HEK293 (cell line): ENCODE measurements around the gene TPP1.
A peak's percentile ranks its signal among the peaks of the same experiment; 100 is the strongest.

Source experiments
- CTCF ChIA-PET: fragments of 350-600 bp; formaldehyde crosslinking; extraction: SDS; loops from one replicate; lab custom pipeline; 2021; ENCODE audit warnings: antibody characterized with exemption; lab: Yijun Ruan, JAX
- POLR2A ChIA-PET: fragments of 300-600 bp; formaldehyde crosslinking; extraction: SDS; loops from one replicate; lab custom pipeline; 2020; ENCODE audit warnings: antibody characterized with exemption, inconsistent platforms; lab: Yijun Ruan, JAX
- H3K27ac ChIP-seq: fragments of 200-500 bp; sonication (Bioruptor generic); 2 replicates; pipeline ENCODE4 v1.5.1; 2014; ENCODE audit warnings: low read depth, low read length, control low read depth, inconsistent platforms; ENCODE audit errors: extremely low read depth
- H3K36me3 ChIP-seq, 2 experiments: fragments of 200-500 bp in 1 of 2; sonication (Bioruptor generic) in 1 of 2; 1 replicate in 1 of 2; 2 replicates in 1 of 2; pipeline ENCODE4 v1.5.1; 2014 to 2017; ENCODE audit warnings: inconsistent platforms in 2 of 2, low read length in 2 of 2; ENCODE audit not compliant: control insufficient read depth in 2 of 2, insufficient read depth in 1 of 2
- H3K4me1 ChIP-seq: fragments of 200-500 bp; sonication (Bioruptor generic); 2 replicates; pipeline ENCODE4 v1.5.1; 2014; ENCODE audit warnings: mild to moderate bottlenecking, low read length, inconsistent platforms; ENCODE audit not compliant: control insufficient read depth, insufficient read depth
- H3K4me3 ChIP-seq: 2 replicates; pipeline ENCODE4 v1.5.1; 2011; ENCODE audit warnings: low read depth, mild to moderate bottlenecking, control low read depth, low read length, moderate library complexity
- H3K9me3 ChIP-seq: fragments of 200-500 bp; sonication (Bioruptor generic); 2 replicates; pipeline ENCODE4 v1.5.1; 2014; ENCODE audit warnings: low read depth, low read length, inconsistent platforms; ENCODE audit not compliant: control insufficient read depth, insufficient read depth
- HOXA7 ChIP-seq: sonication (generic); formaldehyde crosslinking; IDR thresholded peaks from 2 replicates; pipeline ENCODE4 v1.8.1; 2022; ENCODE audit warnings: missing genetic modification reagents, borderline replicate concordance
- INSM2 ChIP-seq: fragments of 450-650 bp; formaldehyde crosslinking; IDR thresholded peaks from 2 replicates; pipeline ENCODE4 v1.5.1; 2016; ENCODE audit warnings: missing biosample characterization, missing genetic modification characterization
- PRDM10 ChIP-seq: fragments of 450-650 bp; formaldehyde crosslinking; IDR thresholded peaks from 2 replicates; pipeline ENCODE4 v1.5.1; 2016; ENCODE audit warnings: missing biosample characterization, missing genetic modification characterization
- PRDM4 ChIP-seq: fragments of 450-650 bp; formaldehyde crosslinking; IDR thresholded peaks from 2 replicates; pipeline ENCODE4 v1.5.1; 2017; ENCODE audit warnings: missing biosample characterization, missing genetic modification characterization
- ZBTB17 ChIP-seq: fragments of 450-650 bp; formaldehyde crosslinking; IDR thresholded peaks from 2 replicates; pipeline ENCODE4 v1.5.1; 2016; ENCODE audit warnings: missing biosample characterization, missing genetic modification characterization
- ZBTB49 ChIP-seq: fragments of 450-650 bp; formaldehyde crosslinking; IDR thresholded peaks from 2 replicates; pipeline ENCODE4 v1.5.1; 2016; ENCODE audit warnings: missing biosample characterization, missing genetic modification characterization, low read depth
- ZNF121 ChIP-seq: fragments of 450-650 bp; formaldehyde crosslinking; IDR thresholded peaks from 2 replicates; pipeline ENCODE4 v1.5.1; 2016; ENCODE audit warnings: missing biosample characterization, missing genetic modification characterization
- ZNF140 ChIP-seq: fragments of 450-650 bp; formaldehyde crosslinking; IDR thresholded peaks from 2 replicates; pipeline ENCODE4 v1.5.1; 2016; ENCODE audit warnings: missing biosample characterization, missing genetic modification characterization
- ZNF19 ChIP-seq: fragments of 450-650 bp; formaldehyde crosslinking; IDR thresholded peaks from 2 replicates; pipeline ENCODE4; 2016; ENCODE audit warnings: missing biosample characterization, missing genetic modification characterization, low read depth
- ZNF221 ChIP-seq: fragments of 450-650 bp; formaldehyde crosslinking; IDR thresholded peaks from 2 replicates; pipeline ENCODE4 v1.5.1; 2017; ENCODE audit warnings: missing biosample characterization, missing genetic modification characterization, borderline replicate concordance
- ZNF341 ChIP-seq: fragments of 450-650 bp; formaldehyde crosslinking; IDR thresholded peaks from 2 replicates; pipeline ENCODE4; 2016; ENCODE audit warnings: low read depth, missing biosample characterization, missing genetic modification characterization
- ZNF645 ChIP-seq: fragments of 450-650 bp; formaldehyde crosslinking; IDR thresholded peaks from 2 replicates; pipeline ENCODE4; 2016; ENCODE audit warnings: missing biosample characterization, missing genetic modification characterization
- ZNF704 ChIP-seq: fragments of 450-650 bp; formaldehyde crosslinking; IDR thresholded peaks from 2 replicates; pipeline ENCODE4 v1.5.1; 2016; ENCODE audit warnings: missing biosample characterization, missing genetic modification characterization
- ZSCAN5A ChIP-seq: fragments of 450-650 bp; formaldehyde crosslinking; IDR thresholded peaks from 2 replicates; pipeline ENCODE4 v1.5.1; 2016; ENCODE audit warnings: missing biosample characterization, missing genetic modification characterization

The TPP1 gene

GRCh38 chr11:6621711-6622211 lies 2.5 kb upstream of the TPP1 start (continued):
- TF ChIP-seq ZSCAN5A (no peak), ZBTB49 (tag by site-specific recombination) (no peak), ZNF19 (no peak), ZNF121 (tag by site-specific recombination) (no peak), INSM2 (tag by site-specific recombination) (no peak), PRDM4 (tag by site-specific recombination) (no peak)

GRCh38 chr11:6620636-6621035 lies 1.4 kb upstream of the TPP1 start:
- POLR2A ChIA-PET = interaction anchor here (1.9 to 2.5 kb wide), 2 partner anchors 9 to 63 kb away, joined by 8 to 14 read pairs; partner anchors contain the start of genes MRPL17 and TAF10
- CTCF ChIA-PET = no interaction called here

GRCh38 chr11:6618117-6619003 lies 862 bp downstream of the TPP1 start:
- H3K4me1 ChIP-seq = 0 out of 2 replicates have a peak, but pooled peaks cover 4% of the 10 kb centered on the region
- CTCF ChIA-PET = interaction anchor here (0.6 to 1.3 kb wide), 6 partner anchors 11 to 463 kb away, joined by 3 to 7 read pairs (median 4); partner anchors contain the start of gene MRPL17
- H3K27ac ChIP-seq = no peak overlapping the region
- H3K9me3 ChIP-seq = no peaks in the 10 kb centered on the region
- POLR2A ChIA-PET = interaction anchor here (0.9 to 2.5 kb wide), 8 partner anchors 7 to 137 kb away, joined by 3 to 14 read pairs (median 4); partner anchors contain the start of genes ARFIP2, MRPL17 and TIMM10B
- H3K4me3 ChIP-seq = peak overlapping the region; percentile 78
- peaks cover 0 to 38% of the 10 kb centered on the region in 2 experiments; a peak in 1 of 3 replicates for H3K36me3 ChIP-seq
- TF ChIP-seq ZBTB17 (tag by site-specific recombination) (0 out of 2 replicates have a peak, but pooled peaks have one; percentile 13), HOXA7 (CRISPR knock-in tag) (no peak), ZNF221 (no peak), ZNF121 (tag by site-specific recombination) (no peak), ZNF341 (tag by site-specific recombination) (peak; percentile 39), ZNF704 (tag by site-specific recombination) (no peak), PRDM10 (no peak)

More at GRCh38 chr11:6620636-6621035, 1.4 kb upstream of the TPP1 start:
- TF ChIP-seq ZNF140 (tag by site-specific recombination) (no peak), ZNF645 (tag by site-specific recombination) (no peak)
- H3K36me3 ChIP-seq = peaks cover 0 to 27% of the 10 kb centered on the region in 2 experiments; a peak in 1 of 3 replicates
- no peak overlapping the region for H3K27ac ChIP-seq
- 0 out of 2 replicates have a peak, but pooled peaks cover 4% of the 10 kb centered on the region for H3K4me1 ChIP-seq
- no peaks in the 10 kb centered on the region for H3K9me3 ChIP-seq
- no peak overlapping the region for H3K4me3 ChIP-seq
